ENCODE measurements around the gene DNM2.

The DNM2 gene

GRCh38 chr19:10735741-10736140 lies 17.9 kb downstream of the DNM2 start:
- no peak overlapping the region for H3K4me3 ChIP-seq (ENCODE audit: low read depth, low read length)
- no peak for DNase-seq
- H3K27ac ChIP-seq = no peak overlapping the region
- no peaks in the 10 kb centered on the region for H3K36me3 ChIP-seq (replicated peaks)
- no peaks in the 10 kb centered on the region for H3K27me3 ChIP-seq (replicated peaks)
- TF ChIP-seq, protein P1, sequence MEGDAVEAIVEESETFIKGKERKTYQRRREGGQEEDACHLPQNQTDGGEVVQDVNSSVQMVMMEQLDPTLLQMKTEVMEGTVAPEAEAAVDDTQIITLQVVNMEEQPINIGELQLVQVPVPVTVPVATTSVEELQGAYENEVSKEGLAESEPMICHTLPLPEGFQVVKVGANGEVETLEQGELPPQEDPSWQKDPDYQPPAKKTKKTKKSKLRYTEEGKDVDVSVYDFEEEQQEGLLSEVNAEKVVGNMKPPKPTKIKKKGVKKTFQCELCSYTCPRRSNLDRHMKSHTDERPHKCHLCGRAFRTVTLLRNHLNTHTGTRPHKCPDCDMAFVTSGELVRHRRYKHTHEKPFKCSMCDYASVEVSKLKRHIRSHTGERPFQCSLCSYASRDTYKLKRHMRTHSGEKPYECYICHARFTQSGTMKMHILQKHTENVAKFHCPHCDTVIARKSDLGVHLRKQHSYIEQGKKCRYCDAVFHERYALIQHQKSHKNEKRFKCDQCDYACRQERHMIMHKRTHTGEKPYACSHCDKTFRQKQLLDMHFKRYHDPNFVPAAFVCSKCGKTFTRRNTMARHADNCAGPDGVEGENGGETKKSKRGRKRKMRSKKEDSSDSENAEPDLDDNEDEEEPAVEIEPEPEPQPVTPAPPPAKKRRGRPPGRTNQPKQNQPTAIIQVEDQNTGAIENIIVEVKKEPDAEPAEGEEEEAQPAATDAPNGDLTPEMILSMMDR (IDR thresholded peaks at IDR 0.05; ENCODE audit: low read depth, low read length, missing control alignments) = no peak
- in situ Hi-C loops (cut with HindIII; ENCODE audit: low pct_ligation_motif_present, low sequenced_read_pairs) = no loop called here

DNA sequence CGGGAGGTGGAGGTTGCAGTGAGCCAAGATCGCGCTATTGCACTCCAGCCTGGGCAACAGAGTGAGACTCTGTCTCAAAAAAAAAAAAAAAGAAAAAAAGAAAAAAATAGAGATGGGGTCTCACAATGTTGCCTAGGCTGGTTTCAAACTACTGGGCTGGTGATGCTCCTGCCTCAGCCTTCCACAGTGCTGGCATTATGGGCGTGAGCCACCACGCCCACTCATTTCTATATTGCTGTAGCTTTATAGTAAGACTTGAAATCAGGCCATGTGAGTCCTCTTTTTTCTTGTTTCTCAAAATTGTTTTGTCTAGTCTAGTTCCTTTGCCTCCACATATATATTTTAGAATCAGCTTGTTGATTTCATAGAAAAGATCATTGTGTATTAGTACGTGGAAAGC lies 18.3 kb downstream of the DNM2 start:
- no peaks in the 10 kb centered on the region for H3K27me3 ChIP-seq (replicated peaks)
- in situ Hi-C loops (cut with HindIII; ENCODE audit: low pct_ligation_motif_present, low sequenced_read_pairs) = no loop called here
- TF ChIP-seq, protein P1 (IDR thresholded peaks at IDR 0.05; ENCODE audit: low read depth, low read length, missing control alignments) = no peak
- no peak for DNase-seq
- no peak overlapping the region for H3K4me3 ChIP-seq (ENCODE audit: low read depth, low read length)
- no peaks in the 10 kb centered on the region for H3K36me3 ChIP-seq (replicated peaks)
- no peak overlapping the region for H3K27ac ChIP-seq

- in situ Hi-C loops (cut with HindIII; ENCODE audit: low pct_ligation_motif_present, low sequenced_read_pairs) = no loop called here
- H3K27ac ChIP-seq = no peak overlapping the region
- no peaks in the 10 kb centered on the region for H3K36me3 ChIP-seq (replicated peaks)
- H3K27me3 ChIP-seq (replicated peaks) = no peaks in the 10 kb centered on the region
- no peak for DNase-seq
- no peak overlapping the region for H3K4me3 ChIP-seq (ENCODE audit: low read depth, low read length)
- TF ChIP-seq, protein P1 (IDR thresholded peaks at IDR 0.05; ENCODE audit: low read depth, low read length, missing control alignments) = no peak
These were observed 19.2 kb downstream of the DNM2 start for GRCh38 chr19:10736916-10737551.

DNA sequence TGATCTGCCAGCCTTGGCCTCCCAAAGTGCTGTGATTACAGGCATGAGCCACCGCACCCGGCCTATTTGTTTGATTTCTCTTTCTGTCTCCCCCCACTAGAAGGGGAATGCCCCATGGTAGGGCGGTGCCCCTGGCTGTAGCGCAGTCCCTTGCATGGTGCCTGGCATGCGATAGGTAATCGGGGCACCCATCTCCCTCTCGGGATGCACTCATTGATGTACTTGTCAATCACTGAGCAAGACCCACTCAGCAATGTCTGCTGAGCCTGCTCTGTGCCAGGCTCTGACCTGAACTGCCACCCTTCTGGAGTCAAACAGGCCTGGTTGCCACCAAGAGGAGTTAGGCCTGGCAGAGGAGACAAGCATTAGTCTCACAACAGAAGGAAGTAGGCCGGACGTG lies 19.8 kb downstream of the DNM2 start:
- in situ Hi-C loops (cut with HindIII; ENCODE audit: low pct_ligation_motif_present, low sequenced_read_pairs) = no loop called here

DNA sequence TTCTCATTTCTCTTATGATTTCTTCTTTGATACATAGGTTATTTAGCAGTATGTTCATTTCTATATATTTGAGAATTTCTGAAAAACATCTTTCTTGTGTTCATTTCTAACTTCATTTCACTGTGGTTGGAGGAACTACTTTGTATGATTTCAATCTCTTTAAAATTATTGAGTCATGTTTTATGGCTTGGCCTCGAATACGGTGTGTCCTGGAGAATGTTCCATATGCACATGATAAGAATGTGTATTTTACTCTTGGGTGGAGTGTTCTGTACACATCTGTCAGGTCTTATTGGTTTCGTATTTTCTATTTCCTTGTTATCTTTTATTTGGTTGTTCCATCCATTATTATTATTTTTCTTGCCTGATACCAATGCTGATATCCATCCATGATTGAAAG lies 22.9 kb downstream of the DNM2 start:
- no peak for DNase-seq
- Histone ChIP-seq H3K27ac (no peak overlapping the region), H3K27me3 (replicated peaks) (no peaks in the 10 kb centered on the region), H3K36me3 (replicated peaks) (no peaks in the 10 kb centered on the region), H3K4me3 (ENCODE audit: low read depth, low read length) (no peak overlapping the region)
- TF ChIP-seq, protein P1 (IDR thresholded peaks at IDR 0.05; ENCODE audit: low read depth, low read length, missing control alignments) = no peak
- in situ Hi-C loops (cut with HindIII; ENCODE audit: low pct_ligation_motif_present, low sequenced_read_pairs) = no loop called here

More for the DNA sequence above, 19.8 kb downstream of the DNM2 start:
- no peak for DNase-seq
- Histone ChIP-seq H3K4me3 (ENCODE audit: low read depth, low read length) (no peak overlapping the region), H3K27ac (no peak overlapping the region), H3K36me3 (replicated peaks) (no peaks in the 10 kb centered on the region), H3K27me3 (replicated peaks) (no peaks in the 10 kb centered on the region)
- TF ChIP-seq, protein P1 (IDR thresholded peaks at IDR 0.05; ENCODE audit: low read depth, low read length, missing control alignments) = no peak

DNA sequence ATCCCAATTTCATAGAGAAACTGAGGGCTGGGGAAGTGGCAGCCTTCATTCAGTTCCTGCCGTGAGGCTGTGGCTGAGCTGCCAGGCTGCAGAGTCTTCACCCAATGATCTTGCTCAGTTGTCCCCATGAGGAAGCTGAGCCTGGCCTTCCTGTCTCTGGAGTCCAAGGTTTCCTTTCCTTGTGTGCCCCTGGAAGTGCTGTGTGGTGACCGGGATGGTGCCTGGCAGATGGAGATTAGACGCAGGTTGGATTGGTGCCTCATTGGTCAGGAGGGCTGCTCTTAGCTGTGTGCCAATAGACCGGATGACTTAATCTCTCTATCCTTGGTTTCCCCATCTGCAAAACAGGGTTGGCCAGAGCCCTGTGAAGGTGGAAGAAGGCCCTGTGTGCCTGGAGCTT lies 24.6 kb downstream of the DNM2 start:
- Histone ChIP-seq H3K27me3 (replicated peaks) (no peaks in the 10 kb centered on the region), H3K4me3 (ENCODE audit: low read depth, low read length) (no peak overlapping the region), H3K36me3 (replicated peaks) (no peaks in the 10 kb centered on the region), H3K27ac (no peak overlapping the region)
- in situ Hi-C loops (cut with HindIII; ENCODE audit: low pct_ligation_motif_present, low sequenced_read_pairs) = no loop called here
- TF ChIP-seq, protein P1 (IDR thresholded peaks at IDR 0.05; ENCODE audit: low read depth, low read length, missing control alignments) = no peak
- no peak for DNase-seq

Data from brain microvascular endothelial cell (primary cell).